HG03575 (cell line): ENCODE measurements around the gene EEF1A1.
A peak's percentile ranks its signal among the peaks of the same experiment; 100 is the strongest.
"Not testable (repeated sequence)": the region's sequence is repeated elsewhere in the genome, so short reads cannot be mapped to it uniquely, and the experiment has no call there.

Experiments used
- ATAC-seq: cut with Tn5 transposase; IDR thresholded peaks from one replicate; pipeline ENCODE4 v1.9.1; 2021; ENCODE audit not compliant: unreplicated experiment, insufficient number of reproducible peaks, low FRiP score; ENCODE audit errors: extremely low read depth

EEF1A1 gene

DNA sequence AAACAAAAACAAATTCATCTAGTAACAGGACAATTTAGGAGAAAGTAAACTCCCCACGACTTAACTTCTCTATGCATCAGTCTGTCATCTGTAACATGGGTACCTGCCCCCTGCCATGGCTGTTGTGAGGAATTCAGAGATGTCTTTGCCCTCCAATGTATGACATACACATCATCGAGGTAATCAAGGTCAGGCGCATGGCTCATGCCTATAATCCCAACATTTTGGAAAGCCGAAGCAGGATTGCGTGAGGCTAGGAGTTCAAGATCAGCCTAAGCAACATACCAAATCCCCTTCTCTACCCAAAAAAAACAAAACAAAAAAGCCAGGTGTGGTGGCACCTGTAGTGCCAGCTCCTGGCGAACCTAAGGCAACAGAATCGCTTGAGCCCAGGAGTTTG lies 9.0 kb downstream of the EEF1A1 start:
- ATAC-seq = no peak

DNA sequence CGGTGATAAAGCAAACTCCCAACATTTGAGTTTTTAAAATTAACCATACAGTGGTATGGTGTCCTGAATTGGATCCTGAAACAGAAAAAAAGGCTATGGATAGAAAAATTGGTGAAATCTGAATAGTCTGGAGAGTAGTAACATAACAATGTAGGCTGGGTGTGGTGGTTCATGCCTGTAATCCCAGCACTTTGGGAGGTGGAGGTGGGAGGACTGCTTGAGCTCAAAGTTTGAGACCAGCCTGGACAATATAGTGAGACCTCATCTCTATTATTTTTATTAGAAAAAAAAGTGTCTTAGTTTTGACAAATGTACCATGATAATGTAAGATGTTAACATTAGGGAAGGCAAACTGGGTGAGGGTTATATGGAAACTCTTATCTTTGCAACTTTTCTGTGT lies 11.0 kb downstream of the EEF1A1 start:
- ATAC-seq = no peak

GRCh38 chr6:73508776-73509175 lies 12.1 kb downstream of the EEF1A1 start:
- no peak for ATAC-seq

DNA sequence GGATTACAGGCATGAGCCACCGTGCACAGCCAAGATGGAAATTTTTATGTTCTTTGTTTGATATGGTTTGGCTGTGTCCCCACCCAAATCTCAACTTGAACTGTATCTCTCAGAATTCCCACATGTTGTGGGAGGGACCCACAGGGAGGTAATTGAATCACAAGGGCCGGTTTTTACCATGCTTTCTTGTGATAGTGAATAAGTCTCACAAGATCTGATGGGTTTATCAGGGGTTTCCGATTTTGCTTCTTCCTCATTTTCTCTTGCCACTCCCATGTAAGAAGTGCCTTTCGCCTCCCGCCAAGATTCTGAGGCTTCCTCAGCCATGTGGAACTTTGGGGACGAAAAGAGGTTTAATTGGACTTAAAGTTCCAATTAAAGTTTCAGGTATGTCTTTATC lies 14.6 kb downstream of the EEF1A1 start:
- no peak for ATAC-seq

DNA sequence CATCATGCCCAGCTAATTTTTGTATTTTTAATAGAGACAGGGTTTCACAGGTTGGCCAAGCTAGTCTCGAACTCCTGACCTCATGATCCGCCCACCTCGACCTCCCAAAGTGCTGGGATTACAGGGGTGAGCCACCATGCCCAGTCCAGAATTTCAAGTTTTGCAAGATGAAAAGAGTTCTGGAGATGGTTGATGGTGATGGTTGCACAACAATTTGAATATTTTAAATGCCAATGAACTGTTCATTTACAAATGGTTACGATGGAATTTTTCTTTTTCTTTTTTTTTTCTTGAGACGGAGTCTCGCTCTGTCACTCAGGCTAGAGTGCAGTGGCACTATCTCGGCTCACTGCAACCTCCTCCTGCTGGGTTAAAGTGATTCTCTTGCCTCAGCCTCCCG lies 15.1 kb downstream of the EEF1A1 start:
- ATAC-seq = not testable (repeated sequence)

GRCh38 chr6:73505142-73505541 lies 15.7 kb downstream of the EEF1A1 start:
- ATAC-seq = no peak

- no peak for ATAC-seq
Observed at GRCh38 chr6:73504160-73504559, 16.7 kb downstream of the EEF1A1 start.

GRCh38 chr6:73503027-73503772 lies 17.6 kb downstream of the EEF1A1 start:
- no peak for ATAC-seq

- ATAC-seq = no peak
Observed at GRCh38 chr6:73497915-73498314, 22.9 kb downstream of the EEF1A1 start.

- ATAC-seq = no peak
Observed at GRCh38 chr6:73491377-73491776, 29.5 kb downstream of the EEF1A1 start.

- ATAC-seq = no peak
Observed at GRCh38 chr6:73487473-73487872, 33.4 kb downstream of the EEF1A1 start.

- no peak for ATAC-seq
Observed at GRCh38 chr6:73484438-73484837, 36.4 kb downstream of the EEF1A1 start.

DNA sequence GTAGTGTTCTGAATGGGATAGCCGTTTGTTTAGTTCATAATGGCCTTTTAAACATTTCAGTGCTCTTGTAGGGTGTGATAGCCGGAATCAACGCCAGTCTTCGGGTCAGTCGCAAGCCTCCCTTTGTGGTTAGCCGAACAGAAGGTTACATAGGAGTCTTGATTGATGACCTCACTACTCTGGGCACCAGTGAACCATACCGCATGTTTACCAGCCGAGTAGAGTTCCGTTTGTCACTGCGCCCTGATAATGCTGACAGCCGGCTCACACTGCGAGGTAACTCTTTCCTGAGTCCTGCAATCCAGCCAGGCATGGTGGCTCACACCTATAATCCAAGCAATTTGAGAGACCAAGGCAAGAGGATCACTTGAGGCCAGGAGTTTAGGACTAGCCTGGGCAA lies 38.9 kb downstream of the EEF1A1 start:
- ATAC-seq = no peak

DNA sequence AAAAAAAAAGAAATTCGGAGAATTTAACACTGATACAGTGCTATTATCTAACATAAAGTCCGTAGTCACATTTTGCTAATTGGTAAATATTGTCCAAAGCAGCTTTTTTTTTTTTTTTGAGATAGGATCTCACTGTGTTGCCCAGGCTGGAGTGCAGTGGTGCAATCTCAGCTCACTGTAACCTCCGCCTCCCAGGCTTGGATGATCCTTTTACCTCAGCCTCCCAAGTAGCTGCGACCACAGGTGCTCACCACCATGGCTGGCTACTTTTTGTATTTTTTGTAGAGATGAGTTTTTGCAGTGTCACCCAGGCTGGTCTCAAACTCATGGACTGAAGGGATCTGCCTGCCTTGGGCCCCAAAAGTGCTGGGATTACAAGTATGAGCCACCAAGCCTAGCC lies 43.4 kb downstream of the EEF1A1 start:
- ATAC-seq = no peak

DNA sequence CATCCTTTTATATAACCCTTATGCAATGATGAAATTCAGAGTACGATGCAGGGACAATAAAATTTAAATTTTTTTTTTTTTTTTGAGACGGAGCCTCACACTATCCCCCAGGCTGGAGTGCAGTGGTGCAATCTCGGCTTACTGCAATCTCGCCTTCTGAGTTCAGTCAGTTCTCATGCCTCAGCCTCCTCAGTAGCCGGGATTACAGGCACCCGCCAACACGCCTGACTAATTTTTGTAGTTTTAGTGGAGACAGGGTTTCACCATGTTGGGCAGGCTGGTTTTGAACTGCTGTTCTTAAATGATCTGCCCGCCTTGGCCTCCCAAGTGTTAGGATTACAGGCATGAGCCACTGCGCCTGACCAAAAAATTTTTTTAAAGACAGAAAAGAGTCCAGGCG lies 44.1 kb downstream of the EEF1A1 start:
- ATAC-seq = no peak

GRCh38 chr6:73471686-73472290 lies 49.0 kb downstream of the EEF1A1 start:
- ATAC-seq = peak; percentile 95
